PFSK-1 (cell line): ENCODE results near the gene KIF1B.

ENCODE experiments used
- FOXP2 ChIP-seq: optimal IDR thresholded peaks from 2 replicates; pipeline ENCODE3; 2011; ENCODE audit warnings: borderline replicate concordance, control low read depth, inconsistent platforms; ENCODE audit not compliant: insufficient read depth; ENCODE audit errors: extremely low read length, extremely low read depth
- POLR2AphosphoS5 ChIP-seq: IDR thresholded peaks from 2 replicates; pipeline ENCODE4 v1.6.1; 2012; ENCODE audit warnings: low read depth, mild to moderate bottlenecking, control low read depth, low read length, moderate library complexity
- REST ChIP-seq, 2 experiments: IDR thresholded peaks; 2 replicates each; pipeline versions ENCODE4 v1.6.1 to v1.8.0; 2011 to 2012; ENCODE audit warnings: low read depth in 2 of 2, low read length in 2 of 2, control low read depth in 1 of 2, inconsistent platforms in 1 of 2, mild to moderate bottlenecking in 1 of 2, moderate library complexity in 1 of 2; ENCODE audit not compliant: insufficient read depth in 1 of 2
- SIN3A ChIP-seq: IDR thresholded peaks from 2 replicates; pipeline ENCODE4 v1.6.1; 2012; ENCODE audit warnings: mild to moderate bottlenecking, low read length, moderate library complexity, borderline replicate concordance; ENCODE audit not compliant: insufficient read depth
- TAF1 ChIP-seq: IDR thresholded peaks from 2 replicates; pipeline ENCODE4 v1.6.1; 2012; ENCODE audit warnings: low read length, control low read depth, borderline replicate concordance; ENCODE audit not compliant: insufficient read depth

The KIF1B gene

DNA sequence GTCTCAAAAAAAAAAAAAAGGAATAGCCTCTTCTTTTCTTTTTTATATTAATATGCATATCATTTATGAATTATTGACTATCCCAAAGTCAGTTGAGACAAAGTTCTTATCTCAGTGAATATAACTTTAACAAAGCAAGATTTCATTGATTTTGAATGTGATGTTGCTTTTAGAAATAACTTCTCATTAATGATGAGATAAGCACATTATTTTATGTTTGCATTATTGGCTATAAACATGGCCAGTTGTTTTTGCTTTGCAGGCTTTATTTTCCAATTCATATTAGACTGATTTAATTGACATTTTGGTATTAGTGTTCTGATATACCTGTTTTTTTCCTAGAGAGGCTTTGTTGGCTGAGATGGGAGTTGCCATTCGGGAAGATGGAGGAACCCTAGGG is 81.3 kb downstream of the KIF1B start:
- no peak for TF ChIP-seq FOXP2
- TF ChIP-seq TAF1, result no peak
- TF ChIP-seq REST (IDR thresholded peaks at IDR 0.05; ENCODE audit: insufficient read depth in 1 of 2, low read depth in 2 of 2, low read length in 2 of 2), result no peak
- no peak for TF ChIP-seq POLR2AphosphoS5
- TF ChIP-seq SIN3A, result no peak

DNA sequence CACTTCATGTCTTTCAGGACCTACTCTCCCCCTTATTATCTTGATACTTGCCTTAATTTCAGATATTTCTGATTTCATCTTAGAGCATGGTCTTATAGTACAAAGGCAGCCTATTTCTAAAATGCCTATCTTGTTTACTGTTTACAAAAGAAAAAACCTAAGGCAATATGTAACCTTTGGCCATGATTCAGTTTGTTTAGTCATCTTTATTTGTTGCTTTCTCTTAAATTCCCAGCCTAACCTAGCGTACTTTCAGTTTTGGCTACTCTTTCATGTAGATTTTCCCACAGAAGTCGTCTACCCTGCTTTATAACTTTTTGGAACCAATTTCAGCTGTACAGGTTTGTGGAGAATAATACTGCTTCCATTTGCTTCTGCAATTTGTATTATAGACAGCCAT is 81.8 kb downstream of the KIF1B start:
- TF ChIP-seq SIN3A (no peak), POLR2AphosphoS5 (no peak), TAF1 (no peak), REST (IDR thresholded peaks at IDR 0.05; ENCODE audit: insufficient read depth in 1 of 2, low read depth in 2 of 2, low read length in 2 of 2) (no peak), FOXP2 (no peak)

- TF ChIP-seq TAF1 (no peak), POLR2AphosphoS5 (no peak), FOXP2 (no peak), REST (IDR thresholded peaks at IDR 0.05; ENCODE audit: insufficient read depth in 1 of 2, low read depth in 2 of 2, low read length in 2 of 2) (no peak), SIN3A (no peak)
These were observed 85.2 kb downstream of the KIF1B start for GRCh38 chr1:10295481-10296085.

DNA sequence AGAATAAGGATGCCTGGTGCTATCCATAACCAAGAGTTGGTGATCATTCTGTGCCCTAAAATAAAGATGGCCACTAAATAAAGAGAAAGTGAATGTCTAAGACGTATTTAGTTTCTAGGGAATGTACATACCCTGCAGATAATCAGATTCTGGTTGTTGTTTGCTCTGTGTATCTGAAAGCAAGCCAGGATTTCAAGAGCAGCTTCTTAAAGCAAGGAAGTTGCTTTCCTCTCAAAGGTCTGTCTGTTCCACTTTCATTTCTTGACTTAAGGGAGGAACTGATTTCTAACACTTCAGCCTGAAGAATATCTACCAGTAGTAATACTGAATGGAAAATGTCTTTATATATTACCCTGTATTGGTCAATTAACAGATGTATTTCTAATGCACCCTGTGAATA is 88.8 kb downstream of the KIF1B start:
- TF ChIP-seq REST (IDR thresholded peaks at IDR 0.05; ENCODE audit: insufficient read depth in 1 of 2, low read depth in 2 of 2, low read length in 2 of 2) (no peak), FOXP2 (no peak), TAF1 (no peak), POLR2AphosphoS5 (no peak), SIN3A (no peak)
